H1 (cell line): ENCODE data around the gene ZNF423. TPM values are rescaled to one million over a fixed set of nuclear protein-coding genes. Genes with fewer than 3 reads are reported as not detected.
A peak's percentile ranks its signal among the peaks of the same experiment; 100 is the strongest.

Experiments
- CTCF ChIA-PET: fragments of 300-600 bp; sonication (Branson Sonifier 250); formaldehyde crosslinking; loops from one replicate; lab custom pipeline; 2021; ENCODE audit not compliant: partially characterized antibody; lab: Charles Lee
- POLR2A ChIA-PET: fragments of 300-600 bp; sonication (Branson Sonifier 250); formaldehyde crosslinking; loops from one replicate; lab custom pipeline; 2021; ENCODE audit warnings: inconsistent platforms; ENCODE audit not compliant: partially characterized antibody; lab: Charles Lee
- DNase-seq, 2 experiments: peaks; one replicate each; pipeline versions ENCODE4 v3.0.0 to v3.0.0-alpha.2; 2010 to 2022; ENCODE audit warnings: low spot score in 2 of 2, low read depth in 1 of 2, mixed read lengths in 1 of 2
- FAIRE-seq: peaks from 2 replicates; lab custom pipeline; 2011; peaks lifted over from hg19 to GRCh38; lab: Jason Lieb, UNC
- H2AFZ ChIP-seq: 2 replicates; pipeline ENCODE4 v1.8.1; 2012; ENCODE audit warnings: low read length, inconsistent platforms
- H2AK5ac ChIP-seq: 2 replicates; pipeline ENCODE4 v1.6.1; 2013; ENCODE audit warnings: low read depth, low read length
- H2BK120ac ChIP-seq: replicated peaks from 2 replicates; pipeline ENCODE3; 2013; ENCODE audit warnings: low read depth, low read length, inconsistent platforms
- H2BK12ac ChIP-seq: 2 replicates; pipeline ENCODE4 v1.6.1; 2013; ENCODE audit warnings: low read depth, low read length
- H2BK15ac ChIP-seq: 2 replicates; pipeline ENCODE4 v1.6.1; 2013; ENCODE audit warnings: low read length
- H2BK20ac ChIP-seq: 2 replicates; pipeline ENCODE4 v1.6.1; 2013; ENCODE audit warnings: low read length
- H2BK5ac ChIP-seq: 2 replicates; pipeline ENCODE4 v1.6.1; 2013; ENCODE audit warnings: low read depth, low read length
- H3K14ac ChIP-seq: 2 replicates; pipeline ENCODE4 v1.6.1; 2013; ENCODE audit warnings: inconsistent platforms; ENCODE audit not compliant: insufficient read length
- H3K18ac ChIP-seq: 2 replicates; pipeline ENCODE4 v1.6.1; 2013; ENCODE audit warnings: low read length; ENCODE audit errors: extremely low read depth
- H3K23ac ChIP-seq: 2 replicates; pipeline ENCODE4 v1.6.1; 2013; ENCODE audit warnings: inconsistent platforms; ENCODE audit not compliant: insufficient read length
- H3K23me2 ChIP-seq: 2 replicates; pipeline ENCODE4 v1.6.1; 2013; ENCODE audit warnings: low read depth, low read length
- H3K27ac ChIP-seq: 2 replicates; pipeline ENCODE4 v1.6.1; 2011; ENCODE audit warnings: low read depth, low read length, inconsistent platforms
- H3K27me3 ChIP-seq, 4 experiments: replicated peaks in 1 of 4; 1 replicate in 1 of 4; 2 replicates in 3 of 4; pipeline versions ENCODE4 v1.6.1 to v1.8.1; 2011 to 2013; ENCODE audit warnings: low read length in 3 of 4, mild to moderate bottlenecking in 3 of 4, inconsistent platforms in 2 of 4, mixed read lengths in 2 of 4, moderate library complexity in 1 of 4; ENCODE audit not compliant: control insufficient read depth in 3 of 4, insufficient read depth in 3 of 4; ENCODE audit errors: extremely low read depth in 1 of 4
- H3K36me3 ChIP-seq, 4 experiments: 2 replicates each; pipeline versions ENCODE4 v1.6.1 to v1.8.1; 2011 to 2013; ENCODE audit warnings: mild to moderate bottlenecking in 4 of 4, low read length in 3 of 4, moderate library complexity in 2 of 4, control low read depth in 1 of 4, inconsistent platforms in 1 of 4; ENCODE audit not compliant: insufficient read depth in 4 of 4, control insufficient read depth in 2 of 4
- H3K4ac ChIP-seq: replicated peaks from 2 replicates; pipeline ENCODE3; 2013; ENCODE audit warnings: low read length, low read depth, mixed read lengths, inconsistent platforms; ENCODE audit not compliant: insufficient read length
- H3K4me1 ChIP-seq, 4 experiments: replicated peaks in 1 of 4; 1 replicate in 1 of 4; 2 replicates in 3 of 4; pipeline versions ENCODE4 v1.6.1 to v1.8.1; 2011 to 2013; ENCODE audit warnings: low read length in 3 of 4, inconsistent platforms in 2 of 4, mixed read lengths in 1 of 4; ENCODE audit not compliant: insufficient read depth in 4 of 4, control insufficient read depth in 3 of 4
- H3K4me2 ChIP-seq, 2 experiments: 2 replicates each; pipeline versions ENCODE4 v1.6.1 to v1.8.1; 2011 to 2013; ENCODE audit warnings: low read depth in 2 of 2, low read length in 2 of 2, control low read depth in 1 of 2, inconsistent platforms in 1 of 2, mild to moderate bottlenecking in 1 of 2; ENCODE audit not compliant: insufficient read depth in 1 of 2
- H3K4me3 ChIP-seq, 4 experiments: fragments of 200-600, 300-600 bp in 1 of 4; sonication (generic), shearing (Covaris generic), sonication (Bioruptor Twin) in 1 of 4; 2 replicates each; pipeline versions ENCODE4 v1.5.1 to v1.8.1; 2011 to 2016; ENCODE audit warnings: low read length in 4 of 4, low read depth in 3 of 4, control low read depth in 2 of 4, inconsistent platforms in 2 of 4, mild to moderate bottlenecking in 2 of 4, mixed read lengths in 1 of 4, moderate library complexity in 1 of 4; ENCODE audit not compliant: insufficient read depth in 2 of 4; ENCODE audit errors: extremely low read depth in 1 of 4
- H3K56ac ChIP-seq: replicated peaks from 2 replicates; pipeline ENCODE3; 2013; ENCODE audit warnings: low read depth, mild to moderate bottlenecking, mixed read lengths, low read length, inconsistent platforms; ENCODE audit not compliant: insufficient read length
- H3K79me1 ChIP-seq: 2 replicates; pipeline ENCODE4 v1.6.1; 2013; ENCODE audit warnings: low read depth, low read length, control low read depth
- H3K79me2 ChIP-seq, 2 experiments: 2 replicates each; pipeline versions ENCODE4 v1.6.1 to v1.8.1; 2012 to 2013; ENCODE audit warnings: low read length in 2 of 2, mild to moderate bottlenecking in 2 of 2, inconsistent platforms in 1 of 2; ENCODE audit not compliant: insufficient read depth in 2 of 2, control insufficient read depth in 1 of 2
- H3K9ac ChIP-seq, 4 experiments: replicated peaks in 1 of 4; 1 replicate in 1 of 4; 2 replicates in 3 of 4; pipeline versions ENCODE4 v1.6.1 to v1.8.1; 2011 to 2013; ENCODE audit warnings: low read depth in 3 of 4, low read length in 3 of 4, control low read depth in 2 of 4, mild to moderate bottlenecking in 2 of 4, moderate library complexity in 2 of 4, inconsistent platforms in 1 of 4; ENCODE audit errors: extremely low read depth in 1 of 4
- H3K9me3 ChIP-seq, 2 experiments: 2 replicates each; pipeline versions ENCODE4 v1.6.1 to v1.8.1; 2012 to 2013; ENCODE audit warnings: mild to moderate bottlenecking in 2 of 2, moderate library complexity in 2 of 2, control low read depth in 1 of 2, inconsistent platforms in 1 of 2, low read depth in 1 of 2, low read length in 1 of 2, mixed read lengths in 1 of 2; ENCODE audit not compliant: insufficient read depth in 2 of 2
- H4K20me1 ChIP-seq, 2 experiments: replicated peaks in 1 of 2; 2 replicates each; pipeline versions ENCODE3 to v1.8.1; 2011 to 2013; ENCODE audit warnings: inconsistent platforms in 2 of 2, low read length in 2 of 2, mild to moderate bottlenecking in 1 of 2; ENCODE audit not compliant: insufficient read depth in 2 of 2, control insufficient read depth in 1 of 2
- H4K5ac ChIP-seq: 2 replicates; pipeline ENCODE4 v1.6.1; 2013; ENCODE audit warnings: low read length, low read depth, mixed read lengths, inconsistent platforms; ENCODE audit not compliant: insufficient read length
- H4K8ac ChIP-seq: 2 replicates; pipeline ENCODE4 v1.8.0; 2013; ENCODE audit warnings: mild to moderate bottlenecking, moderate library complexity, low read length, inconsistent platforms; ENCODE audit not compliant: insufficient read depth; ENCODE audit errors: extremely low read depth
- H4K91ac ChIP-seq: replicated peaks from 2 replicates; pipeline ENCODE3; 2013; ENCODE audit warnings: low read length, mixed read lengths, inconsistent platforms; ENCODE audit not compliant: insufficient read length
- RNF2 ChIP-seq: fragments of 200-900, 300-1000 bp; sonication (generic); IDR thresholded peaks from 2 replicates; pipeline ENCODE4 v1.7.1; 2016; ENCODE audit warnings: borderline replicate concordance, low read depth, mild to moderate bottlenecking, antibody characterized with exemption, low read length; ENCODE audit not compliant: poor library complexity, severe bottlenecking; ENCODE audit errors: missing control alignments
- WGBS, 2 experiments: shearing (Covaris generic) in 1 of 2; methylation state at CpG; one replicate each; pipeline versions ENCODE4 v1.1.6 to v1.1.7; 2013 to 2015; ENCODE audit warnings: low lambda C conversion rate in 2 of 2, mixed read lengths in 2 of 2, inconsistent platforms in 1 of 2, low coverage in 1 of 2, missing lambda C conversion rate in 1 of 2; ENCODE audit not compliant: insufficient replicate concordance in 2 of 2, insufficient coverage in 1 of 2, insufficient read length in 1 of 2; ENCODE audit errors: extremely low coverage in 1 of 2, missing lambda C conversion rate in 1 of 2; 5-methylcytosine and 5-hydroxymethylcytosine counted together
- polyA plus RNA-seq, 7 experiments: library from polyadenylated mRNA; depleted of rRNA in 3 of 7; stranded (reverse) in 5 of 7; unstranded in 2 of 7; fragments of >200 nt in 5 of 7; fragments of 200-250 nt in 2 of 7; gene quantifications; 1 replicate in 5 of 7; 2 replicates in 1 of 7; 4 replicates in 1 of 7; pipeline versions ENCODE4 v1.2.1 to v1.2.3, GENCODE V29; 2011 to 2013; ENCODE audit warnings: missing spikeins in 2 of 7, mixed read lengths in 2 of 7
- total RNA-seq: library from RNA; stranded (reverse); fragmentation: NEBNext Ultra II Directional; extraction: Animal tissue kit (Norgen Biotek cat#: 25700); gene quantifications from 2 replicates; pipeline ENCODE4 v1.2.1, GENCODE V29; 2021
- TF ChIP-seq, protein P1 (sequence below), 3 experiments: IDR thresholded peaks; 1 replicate in 2 of 3; 2 replicates in 1 of 3; pipeline versions ENCODE4 v1.5.1 to v1.6.1; 2011; ENCODE audit warnings: low read length in 3 of 3, mild to moderate bottlenecking in 3 of 3, inconsistent platforms in 2 of 3, low read depth in 1 of 3, moderate library complexity in 1 of 3; ENCODE audit not compliant: insufficient read depth in 1 of 3; ENCODE audit errors: control extremely low read depth in 1 of 3

ZNF423 gene
- total and polyA plus RNA-seq, 2 of the 8 experiments (the other 6 are each of a cell fraction or from before 2014, with no cell fraction given), result 38.2 to 52.3 TPM

GRCh38 chr16:49773534-49774475 lies 82.1 kb downstream of the ZNF423 start:
- no peaks in the 10 kb centered on the region for H3K23me2 ChIP-seq
- no peak overlapping the region for H3K23ac ChIP-seq
- no peak overlapping the region for H3K4ac ChIP-seq
- H4K5ac ChIP-seq, result no peak overlapping the region
- H2BK20ac ChIP-seq, result peak overlapping the region; percentile 35; the same call in 1 of the 2 replicates
- peak overlapping the region; percentile 62; the same call in 1 of the 2 replicates for H2BK12ac ChIP-seq
- no peaks in the 10 kb centered on the region for H3K27me3 ChIP-seq
- H3K4me1 ChIP-seq, result peaks cover 15 to 35% (median 23%) of the 10 kb centered on the region in 4 experiments
- H2AFZ ChIP-seq, result no peak overlapping the region
- H2AK5ac ChIP-seq, result peak overlapping the region; percentile 69; the same call in 1 of the 2 replicates
- peaks cover 5 to 41% of the 10 kb centered on the region in 2 experiments; a peak in 3 of 4 replicates for H3K79me2 ChIP-seq
- DNase-seq (no peak), FAIRE-seq (no peak)
- ChIA-PET CTCF (interaction anchor here (1.0 to 1.9 kb wide), 6 partner anchors 8 to 366 kb away, joined by 3 to 7 read pairs (median 5); no protein-coding TSS in a partner anchor), POLR2A (interaction anchor here (1.1 to 1.3 kb wide), 2 partner anchors 47 to 200 kb away, joined by 3 read pairs; no protein-coding TSS in a partner anchor)
- no peak overlapping the region for H3K4me3 ChIP-seq
- H3K4me2 ChIP-seq, result no peak overlapping the region
- no peak overlapping the region; the same call in 1 of the 2 replicates for H4K8ac ChIP-seq
- H3K18ac ChIP-seq, result no peak overlapping the region
- no peak overlapping the region for H3K9ac ChIP-seq
- 0 out of 2 replicates have a peak overlapping the region, but pooled peaks have one; percentile 6 for H2BK15ac ChIP-seq
- no peaks in the 10 kb centered on the region for H3K9me3 ChIP-seq
- no peak overlapping the region for H3K27ac ChIP-seq
- H4K91ac ChIP-seq, result peak overlapping the region; percentile 64
- no peak overlapping the region for H3K56ac ChIP-seq
- WGBS, 2 experiments, result 75% methylated on average over 10 of the region's 10 CpGs; no CpG with 5 or more reads in 1 of the 2 experiments
- no peak overlapping the region for H2BK120ac ChIP-seq
- peaks cover 0 to 4% (median 0%) of the 10 kb centered on the region in 4 experiments; a peak in 1 of 8 replicates for H3K36me3 ChIP-seq
- H4K20me1 ChIP-seq, result peaks cover 2% of the 10 kb centered on the region in 2 experiments
- H3K79me1 ChIP-seq, result peaks cover 11% of the 10 kb centered on the region; the same call in 1 of the 2 replicates
- H2BK5ac ChIP-seq, result peak overlapping the region; percentile 64; the same call in 1 of the 2 replicates
- no peak overlapping the region for H3K14ac ChIP-seq
- TF ChIP-seq, protein P1, sequence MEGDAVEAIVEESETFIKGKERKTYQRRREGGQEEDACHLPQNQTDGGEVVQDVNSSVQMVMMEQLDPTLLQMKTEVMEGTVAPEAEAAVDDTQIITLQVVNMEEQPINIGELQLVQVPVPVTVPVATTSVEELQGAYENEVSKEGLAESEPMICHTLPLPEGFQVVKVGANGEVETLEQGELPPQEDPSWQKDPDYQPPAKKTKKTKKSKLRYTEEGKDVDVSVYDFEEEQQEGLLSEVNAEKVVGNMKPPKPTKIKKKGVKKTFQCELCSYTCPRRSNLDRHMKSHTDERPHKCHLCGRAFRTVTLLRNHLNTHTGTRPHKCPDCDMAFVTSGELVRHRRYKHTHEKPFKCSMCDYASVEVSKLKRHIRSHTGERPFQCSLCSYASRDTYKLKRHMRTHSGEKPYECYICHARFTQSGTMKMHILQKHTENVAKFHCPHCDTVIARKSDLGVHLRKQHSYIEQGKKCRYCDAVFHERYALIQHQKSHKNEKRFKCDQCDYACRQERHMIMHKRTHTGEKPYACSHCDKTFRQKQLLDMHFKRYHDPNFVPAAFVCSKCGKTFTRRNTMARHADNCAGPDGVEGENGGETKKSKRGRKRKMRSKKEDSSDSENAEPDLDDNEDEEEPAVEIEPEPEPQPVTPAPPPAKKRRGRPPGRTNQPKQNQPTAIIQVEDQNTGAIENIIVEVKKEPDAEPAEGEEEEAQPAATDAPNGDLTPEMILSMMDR (IDR thresholded peaks at IDR 0.05; ENCODE audit: control extremely low read depth in 1 of 3, insufficient read depth in 1 of 3, low read depth in 1 of 3, low read length in 3 of 3), result no peak
- no peak for TF ChIP-seq RNF2
